ENCODE data around the gene CNTN6.
"Not testable (repeated sequence)": the region's sequence is repeated elsewhere in the genome, so short reads cannot be mapped to it uniquely, and the experiment has no call there.

The CNTN6 gene

GRCh38 chr3:1380926-1381646 is 288.3 kb downstream of the CNTN6 start:
- no peak for DNase-seq
- Mint-ChIP-seq H3K36me3 (no peaks in the 10 kb centered on the region), H3K27me3 (no peaks in the 10 kb centered on the region), H3K27ac (no peak overlapping the region), H3K4me1 (no peaks in the 10 kb centered on the region), H3K9me3 (peaks cover 11% of the 10 kb centered on the region), H3K4me3 (no peak overlapping the region)
- CTCF ChIA-PET, result interaction anchor here (0.5 kb wide), 1 partner anchor 1970 kb away, joined by 3 read pairs; no protein-coding TSS in a partner anchor

DNA sequence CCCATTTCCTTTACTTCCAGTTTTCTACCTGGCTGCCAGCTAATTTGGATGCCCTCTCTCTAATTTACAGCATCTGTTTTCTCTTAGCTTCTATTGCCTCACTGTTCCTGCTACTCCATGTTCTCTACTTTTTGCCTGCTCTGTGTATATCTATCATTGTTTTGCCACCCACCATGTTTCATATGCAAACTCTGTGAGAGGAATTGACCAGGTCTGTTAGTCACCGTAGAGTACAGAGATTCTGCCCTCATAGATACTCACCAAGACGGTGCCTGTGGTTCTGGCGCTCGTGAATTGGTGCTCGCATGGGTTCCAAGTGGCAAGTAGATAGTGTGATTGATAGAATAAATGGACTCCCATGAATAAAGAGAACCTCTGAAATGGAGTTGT is 288.8 kb downstream of the CNTN6 start:
- no peaks in the 10 kb centered on the region for H3K27me3 Mint-ChIP-seq
- H3K4me1 Mint-ChIP-seq, result no peaks in the 10 kb centered on the region
- no peaks in the 10 kb centered on the region for H3K36me3 Mint-ChIP-seq

DNA sequence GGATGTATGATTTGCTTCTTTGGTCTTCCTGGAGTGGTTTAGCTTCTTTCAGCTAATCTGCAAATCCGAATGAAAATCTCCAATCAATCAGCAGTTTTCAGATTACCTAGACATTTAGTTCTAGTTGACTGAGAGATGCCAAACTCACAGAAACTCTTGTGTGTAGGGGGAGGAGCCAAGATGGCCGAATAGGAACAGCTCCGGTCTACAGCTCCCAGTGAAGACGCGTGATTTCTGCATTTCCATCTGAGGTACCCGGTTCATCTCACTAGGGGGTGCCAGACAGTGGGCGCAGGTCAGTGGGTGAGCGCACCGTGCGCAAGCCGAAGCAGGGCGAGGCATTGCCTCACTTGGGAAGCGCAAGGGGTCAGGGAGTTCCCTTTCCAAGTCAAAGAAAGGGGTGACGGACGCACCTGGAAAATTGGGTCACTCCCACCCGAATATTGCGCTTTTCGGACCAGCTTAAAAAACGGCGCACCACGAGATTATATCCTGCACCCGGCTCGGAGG is 294.6 kb downstream of the CNTN6 start:
- H3K4me1 Mint-ChIP-seq, H3K27me3 Mint-ChIP-seq, CTCF ChIA-PET, H3K36me3 Mint-ChIP-seq, H3K4me3 Mint-ChIP-seq, DNase-seq, H3K27ac Mint-ChIP-seq: not testable (repeated sequence)
- peaks cover 13% of the 10 kb centered on the region for H3K9me3 Mint-ChIP-seq

More for the DNA sequence above, 288.8 kb downstream of the CNTN6 start:
- no peak overlapping the region for H3K27ac Mint-ChIP-seq
- peaks cover 11% of the 10 kb centered on the region for H3K9me3 Mint-ChIP-seq
- H3K4me3 Mint-ChIP-seq, result no peak overlapping the region
- no peak for DNase-seq
- CTCF ChIA-PET, result interaction anchor here (0.5 kb wide), 1 partner anchor 1969 kb away, joined by 3 read pairs; no protein-coding TSS in a partner anchor

DNA sequence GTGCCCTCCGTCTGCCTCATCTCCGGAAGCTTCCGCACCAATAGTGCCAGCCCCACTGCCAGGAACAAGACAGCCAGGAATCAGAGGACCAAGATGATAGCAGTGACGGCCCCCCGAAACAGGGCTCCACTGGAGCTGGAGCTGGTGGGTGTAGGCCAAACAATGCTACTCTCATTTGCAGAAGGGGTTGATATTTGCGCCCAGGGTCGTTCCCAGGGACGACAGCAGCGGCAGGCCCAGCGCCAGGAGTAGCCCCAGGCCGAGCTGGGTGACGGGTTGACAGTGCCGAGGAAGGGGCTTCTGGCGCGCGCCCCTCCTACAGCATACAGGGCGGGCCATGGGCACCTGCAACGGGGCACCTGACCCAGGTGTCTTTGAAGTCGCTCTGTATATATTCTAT is 301.4 kb downstream of the CNTN6 start:
- CTCF ChIA-PET, result no interaction called here
- peaks cover 9% of the 10 kb centered on the region for H3K9me3 Mint-ChIP-seq

DNA sequence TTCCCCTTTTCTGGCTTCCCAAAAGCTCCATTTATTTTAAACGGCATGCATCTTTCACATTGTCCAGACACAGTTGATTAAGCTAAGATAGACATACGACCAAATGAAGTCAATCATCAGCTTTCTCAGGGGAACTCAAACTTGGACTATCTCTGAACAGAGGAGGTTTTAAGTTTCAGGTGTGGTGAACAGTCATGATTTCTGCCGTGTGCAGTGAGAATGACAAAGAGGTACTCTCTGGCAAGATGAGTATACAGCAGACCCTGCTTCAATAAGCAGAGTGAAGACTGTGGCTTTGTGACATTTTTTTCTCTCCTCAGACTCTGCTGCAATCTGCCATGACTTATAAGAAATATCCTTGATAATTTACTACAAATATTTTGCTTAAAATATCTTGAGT is 307.7 kb downstream of the CNTN6 start:
- Mint-ChIP-seq H3K4me3 (no peak overlapping the region), H3K4me1 (no peaks in the 10 kb centered on the region), H3K27ac (no peak overlapping the region), H3K27me3 (no peaks in the 10 kb centered on the region), H3K36me3 (no peaks in the 10 kb centered on the region), H3K9me3 (peaks cover 6% of the 10 kb centered on the region)
- no peak for DNase-seq
- CTCF ChIA-PET, result no interaction called here

More for the DNA sequence above, 301.4 kb downstream of the CNTN6 start:
- Mint-ChIP-seq H3K27ac (no peak overlapping the region), H3K27me3 (no peaks in the 10 kb centered on the region), H3K4me3 (no peak overlapping the region), H3K36me3 (no peaks in the 10 kb centered on the region), H3K4me1 (no peaks in the 10 kb centered on the region)
- no peak for DNase-seq

DNA sequence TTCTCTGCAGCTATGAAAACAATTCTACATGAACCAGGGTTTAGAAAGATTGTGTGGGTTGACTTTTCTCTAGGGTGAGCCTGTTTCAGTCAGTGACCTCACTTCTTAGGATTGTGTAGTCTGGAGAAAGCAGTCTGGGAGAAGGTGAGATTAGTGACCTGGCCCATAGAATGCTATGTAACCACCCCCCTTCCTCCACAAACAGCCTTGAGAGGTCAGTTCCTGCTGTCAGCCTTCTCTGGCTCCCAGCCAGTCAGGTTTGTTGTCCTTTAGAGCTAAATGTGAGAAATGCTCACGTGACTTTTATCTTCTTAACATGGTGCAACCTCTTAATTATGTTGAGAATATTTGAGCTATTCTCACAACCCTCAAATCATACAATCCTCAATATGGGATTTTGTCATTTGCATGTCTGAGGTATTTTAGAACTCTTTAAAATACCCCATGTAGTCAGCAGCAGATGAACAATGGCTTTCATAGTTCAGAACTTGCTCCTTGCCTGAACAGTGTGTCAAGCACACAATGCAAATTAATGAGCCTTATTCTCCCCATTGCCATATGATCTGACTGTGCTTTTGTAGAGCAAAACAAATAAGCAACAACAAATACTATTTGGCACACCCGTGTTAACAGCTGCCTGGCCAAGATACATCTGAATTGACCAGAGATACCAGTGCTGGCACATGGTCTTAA is 311.6 kb downstream of the CNTN6 start:
- Mint-ChIP-seq H3K27me3 (no peaks in the 10 kb centered on the region), H3K4me3 (no peak overlapping the region), H3K36me3 (no peaks in the 10 kb centered on the region), H3K4me1 (no peaks in the 10 kb centered on the region), H3K9me3 (peaks cover 6% of the 10 kb centered on the region), H3K27ac (no peak overlapping the region)
- DNase-seq, result no peak
- CTCF ChIA-PET, result no interaction called here

- CTCF ChIA-PET, result no interaction called here
- Mint-ChIP-seq H3K36me3 (no peaks in the 10 kb centered on the region), H3K4me1 (no peaks in the 10 kb centered on the region), H3K27ac (no peak overlapping the region), H3K9me3 (peaks cover 2% of the 10 kb centered on the region), H3K4me3 (no peak overlapping the region), H3K27me3 (no peaks in the 10 kb centered on the region)
- no peak for DNase-seq
These were observed 313.4 kb downstream of the CNTN6 start for GRCh38 chr3:1406250-1406649.

GRCh38 chr3:1421577-1421976 is 328.8 kb downstream of the CNTN6 start:
- Mint-ChIP-seq H3K4me3 (no peak overlapping the region), H3K27ac (no peak overlapping the region), H3K9me3 (peaks cover 3% of the 10 kb centered on the region), H3K27me3 (no peaks in the 10 kb centered on the region), H3K4me1 (no peaks in the 10 kb centered on the region), H3K36me3 (no peaks in the 10 kb centered on the region)
- DNase-seq, result no peak
- CTCF ChIA-PET, result no interaction called here

DNA sequence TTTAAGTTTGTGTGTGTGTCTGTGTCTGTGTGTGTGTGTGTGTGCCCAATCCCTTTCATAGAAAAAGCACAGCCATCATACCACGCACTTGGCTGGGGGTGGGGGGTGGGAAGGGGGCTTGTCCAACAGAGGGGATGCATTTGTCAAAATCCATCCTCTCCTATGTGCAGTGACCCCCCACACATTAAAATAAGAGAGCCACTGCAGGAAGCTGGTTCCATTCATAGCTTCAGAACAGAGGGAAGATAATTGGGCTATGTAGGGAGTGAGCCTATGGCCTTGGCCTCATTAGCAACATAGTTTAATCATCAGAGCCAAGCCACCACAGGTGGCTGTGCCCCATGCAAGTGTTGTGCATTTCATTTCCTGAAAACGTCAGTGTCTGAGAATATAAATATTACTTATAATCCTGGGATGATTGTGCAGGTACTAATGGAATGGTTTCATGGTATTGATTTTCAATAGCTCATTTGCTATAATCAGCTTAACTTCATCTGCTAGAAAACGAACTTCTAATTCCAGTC is 330.8 kb downstream of the CNTN6 start:
- H3K36me3 Mint-ChIP-seq, result no peaks in the 10 kb centered on the region
- no peak overlapping the region for H3K4me3 Mint-ChIP-seq
- H3K4me1 Mint-ChIP-seq, result no peaks in the 10 kb centered on the region
- H3K27ac Mint-ChIP-seq, result no peak overlapping the region
- no peaks in the 10 kb centered on the region for H3K27me3 Mint-ChIP-seq
- CTCF ChIA-PET, result no interaction called here
- no peak for DNase-seq
- H3K9me3 Mint-ChIP-seq, result peaks cover 5% of the 10 kb centered on the region

- Mint-ChIP-seq H3K36me3 (no peaks in the 10 kb centered on the region), H3K4me1 (no peaks in the 10 kb centered on the region), H3K27me3 (no peaks in the 10 kb centered on the region), H3K4me3 (no peak overlapping the region), H3K9me3 (peaks cover 7% of the 10 kb centered on the region), H3K27ac (no peak overlapping the region)
- no peak for DNase-seq
- CTCF ChIA-PET, result no interaction called here
These were observed 346.6 kb downstream of the CNTN6 start for GRCh38 chr3:1439395-1439794.

GRCh38 chr3:1442271-1442670 is 349.4 kb downstream of the CNTN6 start:
- H3K9me3 Mint-ChIP-seq, result peaks cover 5% of the 10 kb centered on the region
- no peak for DNase-seq
- no peaks in the 10 kb centered on the region for H3K27me3 Mint-ChIP-seq
- CTCF ChIA-PET, result no interaction called here
- no peak overlapping the region for H3K4me3 Mint-ChIP-seq
- H3K4me1 Mint-ChIP-seq, result no peaks in the 10 kb centered on the region
- no peak overlapping the region for H3K27ac Mint-ChIP-seq
- H3K36me3 Mint-ChIP-seq, result no peaks in the 10 kb centered on the region

GRCh38 chr3:1444195-1444594 is 351.4 kb downstream of the CNTN6 start:
- Mint-ChIP-seq H3K4me3 (no peak overlapping the region), H3K36me3 (no peaks in the 10 kb centered on the region), H3K27me3 (no peaks in the 10 kb centered on the region), H3K4me1 (no peaks in the 10 kb centered on the region), H3K27ac (no peak overlapping the region), H3K9me3 (peaks cover 5% of the 10 kb centered on the region)
- DNase-seq, result no peak
- CTCF ChIA-PET, result no interaction called here

- Mint-ChIP-seq H3K27ac (no peak overlapping the region), H3K4me3 (no peak overlapping the region), H3K27me3 (no peaks in the 10 kb centered on the region), H3K9me3 (peaks cover 5% of the 10 kb centered on the region), H3K36me3 (no peaks in the 10 kb centered on the region), H3K4me1 (no peaks in the 10 kb centered on the region)
- CTCF ChIA-PET, result no interaction called here
- no peak for DNase-seq
These were observed 353.7 kb downstream of the CNTN6 start for GRCh38 chr3:1446531-1446930.

- H3K36me3 Mint-ChIP-seq, result no peaks in the 10 kb centered on the region
- H3K4me3 Mint-ChIP-seq, result no peak overlapping the region
- H3K4me1 Mint-ChIP-seq, result no peaks in the 10 kb centered on the region
- H3K9me3 Mint-ChIP-seq, result peaks cover 5% of the 10 kb centered on the region
- H3K27ac Mint-ChIP-seq, result no peak overlapping the region
- no peaks in the 10 kb centered on the region for H3K27me3 Mint-ChIP-seq
- CTCF ChIA-PET, result no interaction called here
- DNase-seq, result no peak
These were observed 354.6 kb downstream of the CNTN6 start for GRCh38 chr3:1447452-1447851.

- no peak for DNase-seq
- H3K4me1 Mint-ChIP-seq, result no peaks in the 10 kb centered on the region
- CTCF ChIA-PET, result no interaction called here
- no peak overlapping the region for H3K27ac Mint-ChIP-seq
- H3K27me3 Mint-ChIP-seq, result no peaks in the 10 kb centered on the region
- no peak overlapping the region for H3K4me3 Mint-ChIP-seq
- H3K9me3 Mint-ChIP-seq, result peaks cover 5% of the 10 kb centered on the region
- no peaks in the 10 kb centered on the region for H3K36me3 Mint-ChIP-seq
These were observed 355.6 kb downstream of the CNTN6 start for GRCh38 chr3:1448443-1448842.

Data from activated naive CD4-positive, alpha-beta T cell treated with anti-CD3 and anti-CD28 coated beads, Interleukin-2, amount 10 ng/mL, durations not matched to agents 7 days and 5 days (primary cell).